KMS-11 (cell line): ENCODE data around the gene IGFBPL1.

ENCODE experiments used
- H2AFZ ChIP-seq: fragments of 200-600 bp; sonication (generic); 2 replicates; pipeline ENCODE4 v1.6.1; 2016; ENCODE audit warnings: antibody characterized with exemption, mixed run types, low read depth
- H3K27ac ChIP-seq: fragments of 200-600 bp; sonication (generic); 2 replicates; pipeline ENCODE4 v1.6.1; 2016; ENCODE audit warnings: mild to moderate bottlenecking, mixed run types
- H3K27me3 ChIP-seq: fragments of 200-600 bp; sonication (generic); 2 replicates; pipeline ENCODE4 v1.6.1; 2017; ENCODE audit warnings: mild to moderate bottlenecking, low read depth, mixed run types, moderate library complexity; ENCODE audit not compliant: insufficient read depth
- H3K36me3 ChIP-seq: fragments of 200-600 bp; sonication (generic); 2 replicates; pipeline ENCODE4 v1.6.1; 2017; ENCODE audit warnings: mild to moderate bottlenecking, mixed run types; ENCODE audit not compliant: insufficient read depth
- H3K4me1 ChIP-seq: fragments of 200-600 bp; sonication (generic); 2 replicates; pipeline ENCODE4 v1.6.1; 2016; ENCODE audit warnings: mild to moderate bottlenecking, low read depth, mixed run types; ENCODE audit not compliant: poor library complexity, severe bottlenecking
- H3K4me2 ChIP-seq: fragments of 200-600 bp; sonication (generic); 2 replicates; pipeline ENCODE4 v1.7.0; 2016; ENCODE audit warnings: mild to moderate bottlenecking, mixed run types
- H3K4me3 ChIP-seq: fragments of 200-600 bp; sonication (generic); IDR thresholded peaks from 2 replicates; pipeline ENCODE4 v1.6.1; 2017; ENCODE audit warnings: low read depth, low read length, mixed read lengths; ENCODE audit not compliant: insufficient read depth
- H3K79me2 ChIP-seq: fragments of 200-600 bp; sonication (generic); 2 replicates; pipeline ENCODE4 v1.6.1; 2016; ENCODE audit warnings: low read depth, mixed run types; ENCODE audit not compliant: insufficient read depth
- H3K9ac ChIP-seq: fragments of 200-600 bp; sonication (generic); 2 replicates; pipeline ENCODE4 v1.6.1; 2016; ENCODE audit warnings: mild to moderate bottlenecking, mixed run types
- H4K20me1 ChIP-seq: fragments of 200-600 bp; sonication (generic); 2 replicates; pipeline ENCODE4 v1.6.1; 2016; ENCODE audit warnings: mild to moderate bottlenecking, mixed run types; ENCODE audit not compliant: insufficient read depth
- CTCF ChIP-seq: fragments of 200-600 bp; sonication (generic); conservative IDR thresholded peaks from 2 replicates; pipeline ENCODE4 v1.6.1; 2017; ENCODE audit warnings: low read depth, mild to moderate bottlenecking, antibody characterized with exemption, low read length, moderate library complexity, mixed read lengths

The IGFBPL1 gene

GRCh38 chr9:38376021-38376670, 48.1 kb downstream of the IGFBPL1 start:
- H3K36me3 ChIP-seq: no peaks in the 10 kb centered on the region

GRCh38 chr9:38375572-38375963, 48.7 kb downstream of the IGFBPL1 start:
- Histone ChIP-seq H3K27ac (no peak overlapping the region), H3K4me3 (no peak overlapping the region), H2AFZ (no peak overlapping the region), H3K4me2 (no peak overlapping the region), H4K20me1 (no peaks in the 10 kb centered on the region), H3K79me2 (no peaks in the 10 kb centered on the region), H3K27me3 (no peaks in the 10 kb centered on the region), H3K4me1 (no peaks in the 10 kb centered on the region), H3K36me3 (no peaks in the 10 kb centered on the region), H3K9ac (no peak overlapping the region)
- TF ChIP-seq CTCF: no peak

More at GRCh38 chr9:38376021-38376670, 48.1 kb downstream of the IGFBPL1 start:
- H3K79me2 ChIP-seq: no peaks in the 10 kb centered on the region
- no peak for TF ChIP-seq CTCF
- H3K27ac ChIP-seq: no peak overlapping the region
- H3K4me3 ChIP-seq: no peak overlapping the region
- no peaks in the 10 kb centered on the region for H4K20me1 ChIP-seq
- H3K4me2 ChIP-seq: no peak overlapping the region
- no peak overlapping the region for H2AFZ ChIP-seq
- H3K9ac ChIP-seq: no peak overlapping the region
- no peaks in the 10 kb centered on the region for H3K4me1 ChIP-seq
- H3K27me3 ChIP-seq: no peaks in the 10 kb centered on the region

- no peak overlapping the region for H2AFZ ChIP-seq
- H3K9ac ChIP-seq: no peak overlapping the region
- H3K4me1 ChIP-seq: no peaks in the 10 kb centered on the region
- no peaks in the 10 kb centered on the region for H3K36me3 ChIP-seq
- H3K27me3 ChIP-seq: no peaks in the 10 kb centered on the region
- no peaks in the 10 kb centered on the region for H3K79me2 ChIP-seq
- no peaks in the 10 kb centered on the region for H4K20me1 ChIP-seq
- no peak for TF ChIP-seq CTCF
- no peak overlapping the region for H3K27ac ChIP-seq
- H3K4me3 ChIP-seq: no peak overlapping the region
- H3K4me2 ChIP-seq: no peak overlapping the region
These were observed 49.2 kb downstream of the IGFBPL1 start for GRCh38 chr9:38374847-38375571.

GRCh38 chr9:38373679-38374078, 50.6 kb downstream of the IGFBPL1 start:
- no peak overlapping the region for H3K9ac ChIP-seq
- H3K4me3 ChIP-seq: no peak overlapping the region
- no peaks in the 10 kb centered on the region for H3K79me2 ChIP-seq
- H3K27me3 ChIP-seq: no peaks in the 10 kb centered on the region
- no peak overlapping the region for H3K4me2 ChIP-seq
- no peaks in the 10 kb centered on the region for H3K36me3 ChIP-seq
- H3K27ac ChIP-seq: no peak overlapping the region
- no peak overlapping the region for H2AFZ ChIP-seq
- no peak for TF ChIP-seq CTCF
- H3K4me1 ChIP-seq: no peaks in the 10 kb centered on the region
- no peaks in the 10 kb centered on the region for H4K20me1 ChIP-seq
